OCI-LY7 (cell line): Measurements from ENCODE around the gene SLC2A10.

Source experiments
- CTCF ChIP-seq: fragments of 200-600 bp; sonication (generic); conservative IDR thresholded peaks from 2 replicates; pipeline ENCODE4 v1.5.1; 2014; ENCODE audit warnings: mild to moderate bottlenecking, antibody characterized with exemption, low read length, moderate library complexity, mixed read lengths
- EZH2phosphoT487 ChIP-seq: fragments of 200-600 bp; sonication (generic); IDR thresholded peaks from 2 replicates; pipeline ENCODE4 v1.6.1; 2018; ENCODE audit warnings: low read depth, borderline replicate concordance, mild to moderate bottlenecking, mixed run types, antibody characterized with exemption, low read length, moderate library complexity, mixed read lengths

- TF ChIP-seq CTCF (no peak), EZH2phosphoT487 (no peak)
Measured at GRCh38 chr20:46705378-46705729, 4.1 kb upstream of the SLC2A10 start.
